HG03457 (cell line): Measurements from ENCODE around the gene FMO3.

Experiments used
- ATAC-seq: cut with Tn5 transposase; IDR thresholded peaks from one replicate; pipeline ENCODE4 v1.9.1; 2021; ENCODE audit warnings: moderate number of reproducible peaks; ENCODE audit not compliant: unreplicated experiment

Gene FMO3

DNA sequence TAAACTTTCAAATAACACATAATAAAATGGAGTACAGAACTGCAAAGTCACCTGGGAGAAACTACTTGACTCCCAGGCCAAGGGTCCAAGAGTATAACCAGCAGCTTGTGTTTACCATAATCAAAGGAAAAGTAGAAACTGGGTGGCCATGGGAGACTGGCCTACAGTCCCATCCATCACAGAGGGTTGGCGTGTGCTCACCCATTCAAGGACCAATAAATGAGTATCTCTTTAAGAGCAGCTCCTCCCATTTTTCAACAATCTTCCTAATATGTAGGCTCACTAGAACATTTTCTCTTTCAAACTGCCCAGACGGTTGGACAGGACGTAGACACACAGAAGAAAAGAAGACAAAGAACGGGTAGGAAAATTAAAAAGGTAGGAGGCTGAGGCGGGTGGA is at the start of gene FMO3:
TSS of gene FMO3 (plus strand) at position 302 of the 400 bp plus-strand sequence. CDS start 1,754 bp downstream, outside the sequence.
- ATAC-seq, result no peak

DNA sequence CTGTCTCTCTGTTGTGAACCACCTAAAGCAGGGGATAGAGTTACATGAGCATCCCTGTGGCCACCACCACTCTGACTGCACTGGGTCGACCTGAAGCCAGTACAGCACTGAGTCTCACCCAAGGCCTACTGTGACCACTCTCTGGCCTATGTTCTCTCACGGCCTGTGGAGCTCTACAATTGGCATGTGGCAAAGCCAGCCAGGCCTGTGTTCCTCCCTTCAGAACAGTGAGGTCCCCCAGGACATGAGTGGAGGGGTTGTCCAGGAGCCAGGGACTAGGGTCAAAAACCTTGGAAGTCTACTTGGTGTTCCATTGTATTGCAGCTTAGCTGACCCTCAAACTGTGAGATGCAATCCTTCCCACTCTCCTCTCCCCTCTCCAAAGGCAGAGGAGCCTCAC is 42.7 kb upstream of the FMO3 start:
- ATAC-seq, result no peak

DNA sequence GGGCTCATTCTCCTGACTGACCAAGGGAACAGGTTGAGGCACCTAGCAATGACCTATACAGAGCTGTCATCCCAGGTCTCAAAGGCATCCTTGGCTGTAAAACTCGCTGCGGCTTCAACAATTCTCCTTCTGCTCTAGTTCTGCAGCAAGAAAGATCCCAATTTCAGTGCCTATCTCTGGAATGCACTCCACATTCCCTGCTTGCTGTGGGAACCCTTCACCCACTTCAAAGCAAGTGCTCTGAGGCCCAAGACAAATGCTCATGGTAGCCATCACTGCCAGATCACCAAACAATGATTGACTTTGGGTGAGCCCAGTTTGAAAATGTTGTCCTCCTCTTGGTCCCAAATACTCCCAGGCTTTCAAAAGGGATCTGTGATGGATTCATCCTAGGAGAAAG is 37.7 kb upstream of the FMO3 start:
- ATAC-seq, result no peak

DNA sequence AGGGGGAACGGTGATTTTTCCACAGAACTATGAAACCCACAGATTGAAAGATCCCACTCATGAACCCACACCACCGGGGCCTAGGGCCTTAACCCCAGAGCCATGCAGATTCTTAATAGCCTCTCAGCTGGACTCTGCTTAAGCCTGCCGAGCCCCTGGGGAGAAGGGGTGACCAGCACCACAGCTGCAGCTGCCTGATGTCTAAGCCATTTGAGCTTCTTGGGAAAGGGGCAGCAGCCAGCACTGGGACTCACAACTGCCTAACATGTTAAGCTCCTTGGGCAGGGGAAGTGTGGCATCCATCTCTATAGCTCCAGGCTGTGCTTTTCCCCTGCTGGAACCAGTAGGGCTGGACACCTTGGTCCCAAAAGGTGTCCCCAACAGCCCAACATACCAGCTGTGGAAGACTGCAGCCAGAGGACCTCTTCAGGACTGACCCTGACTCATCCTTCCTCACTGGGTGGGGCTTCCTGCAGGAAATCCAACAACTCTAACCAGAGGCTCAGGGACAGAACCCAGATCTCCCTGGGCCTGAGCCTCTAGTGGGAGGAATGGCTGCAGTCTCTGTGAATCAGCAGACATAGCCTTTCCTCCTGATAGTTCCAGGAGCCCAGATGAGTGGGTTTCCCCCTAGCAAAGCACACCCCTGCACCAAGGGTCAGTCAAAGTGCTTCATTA is 34.6 kb upstream of the FMO3 start:
- ATAC-seq, result no peak

DNA sequence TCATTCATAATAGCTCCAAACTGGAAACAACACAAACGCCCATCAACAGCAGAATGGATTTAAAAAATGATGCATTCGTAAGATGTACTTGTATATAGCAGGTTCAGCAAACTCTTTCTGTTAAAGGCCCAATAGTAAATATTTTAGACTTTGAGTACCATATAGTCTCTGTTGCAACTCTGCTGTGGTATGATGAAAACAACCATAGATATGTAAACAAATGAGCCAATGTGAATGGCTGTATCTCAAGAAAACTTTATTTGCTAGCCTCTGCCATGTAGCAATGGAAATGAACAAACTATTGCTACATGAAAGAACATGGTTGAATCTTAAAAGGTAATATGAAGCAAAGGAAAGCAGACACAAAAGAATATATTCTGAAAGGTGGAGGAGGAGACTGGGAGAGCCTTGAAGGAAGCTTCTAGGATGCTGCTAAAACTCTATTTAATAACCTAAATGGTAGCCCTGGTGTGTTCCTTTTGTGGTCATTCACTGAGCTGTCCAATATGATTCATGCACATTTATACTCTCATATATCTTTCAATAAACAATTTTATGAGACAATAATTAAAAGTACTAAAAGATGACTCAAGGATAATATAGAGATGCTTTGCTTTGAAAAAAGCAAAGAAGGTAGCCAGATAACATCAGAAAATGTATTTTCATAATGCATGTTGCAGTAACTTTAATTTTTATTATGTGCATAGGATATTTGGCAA is 29.1 kb upstream of the FMO3 start:
- no peak for ATAC-seq

DNA sequence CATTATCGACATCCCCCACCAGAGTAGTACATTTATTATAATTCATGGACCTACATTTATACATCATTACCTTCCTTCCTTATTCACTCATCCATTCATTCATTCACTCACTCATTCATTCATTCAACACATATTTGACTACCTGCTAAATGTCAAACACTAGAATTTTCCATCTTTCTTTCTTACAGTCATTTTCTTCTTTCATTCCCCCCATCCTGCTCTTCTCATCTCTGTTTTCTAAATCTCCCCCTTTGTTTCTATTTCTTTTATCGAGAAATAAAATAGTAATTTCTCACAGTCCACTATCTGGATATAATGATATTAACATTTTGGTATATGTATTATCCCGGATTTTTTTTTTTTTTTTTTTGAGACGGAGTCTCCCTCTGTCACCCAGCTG is 27.8 kb upstream of the FMO3 start:
- ATAC-seq, result no peak

DNA sequence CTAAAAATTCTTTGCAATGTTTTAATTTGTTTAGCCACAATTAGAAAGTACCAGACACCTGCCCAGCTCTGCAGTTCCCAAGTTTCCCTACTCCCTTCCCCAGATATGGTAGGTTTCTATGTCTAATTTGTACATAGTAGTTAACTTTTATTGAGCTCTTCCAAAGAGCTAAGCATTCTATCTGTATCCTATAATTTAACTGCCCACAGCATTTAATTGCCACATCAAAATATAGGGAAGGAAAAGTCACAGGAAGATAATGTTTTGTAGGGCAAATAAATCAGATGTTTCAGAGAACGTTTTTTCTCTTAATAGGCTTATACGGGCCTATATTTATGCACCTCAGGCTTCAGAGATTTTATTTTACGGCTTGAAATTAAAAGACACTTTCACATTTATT is 15.7 kb upstream of the FMO3 start:
- ATAC-seq, result no peak

DNA sequence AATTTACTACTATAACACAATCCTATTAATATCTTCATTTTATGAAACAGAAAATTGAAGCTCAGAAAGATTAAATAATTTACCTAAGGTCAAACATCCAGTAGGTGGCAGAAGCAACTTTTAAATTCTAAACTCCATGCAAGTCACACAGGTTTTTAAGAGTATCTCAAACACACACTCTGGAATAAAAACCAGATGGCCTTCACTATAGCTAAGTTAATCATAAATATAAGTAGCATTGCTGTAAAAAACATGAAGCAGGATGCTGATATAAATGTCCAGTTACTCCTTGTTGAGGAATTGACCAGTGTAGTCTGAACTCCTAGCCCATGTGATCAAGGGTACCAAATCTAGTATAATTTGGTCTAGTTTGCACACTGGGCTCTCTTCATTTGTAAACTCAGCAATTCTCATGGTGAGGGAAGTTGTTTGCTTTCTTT is 9.4 kb upstream of the FMO3 start:
- ATAC-seq, result no peak

DNA sequence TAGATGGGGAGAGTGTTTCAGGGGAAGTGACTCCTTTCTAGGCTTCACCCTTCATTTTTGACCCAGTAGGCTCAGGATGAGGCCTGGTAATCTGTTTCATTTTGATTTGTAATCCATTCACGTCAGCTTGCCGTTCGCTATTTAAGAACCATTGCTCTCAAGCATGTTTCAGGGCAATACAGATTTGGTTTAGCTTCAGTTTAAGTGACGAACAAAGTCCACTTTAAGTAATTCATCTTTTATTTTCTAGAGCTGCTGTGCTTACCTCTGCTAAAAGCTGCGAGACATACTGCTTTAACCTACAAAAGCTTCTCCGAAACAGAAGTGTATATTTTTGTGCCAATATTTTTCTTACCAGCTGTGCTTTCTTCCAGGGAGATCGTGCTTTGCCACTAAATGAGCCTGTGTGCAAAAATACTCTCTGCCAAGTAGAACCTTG is 8.9 kb upstream of the FMO3 start:
- no peak for ATAC-seq

DNA sequence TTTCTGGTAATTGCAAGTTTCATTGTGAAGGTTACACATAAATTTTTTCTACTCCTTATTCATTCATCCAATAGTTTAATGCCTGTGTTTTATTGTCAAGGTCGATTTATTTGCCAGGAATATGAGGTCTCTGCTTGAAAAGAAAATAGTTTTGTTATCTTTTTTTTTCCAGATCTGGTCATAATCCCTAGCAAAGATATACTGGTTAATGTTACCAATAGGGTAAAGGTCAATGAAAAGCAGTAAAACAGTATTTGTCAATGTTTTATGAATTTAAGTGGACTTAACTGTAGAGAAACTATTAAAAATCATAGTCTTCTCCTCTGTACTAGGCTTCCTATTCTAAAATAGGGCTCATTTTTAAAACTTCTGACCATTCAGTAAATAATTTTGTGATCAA is 8.1 kb upstream of the FMO3 start:
- ATAC-seq, result no peak

DNA sequence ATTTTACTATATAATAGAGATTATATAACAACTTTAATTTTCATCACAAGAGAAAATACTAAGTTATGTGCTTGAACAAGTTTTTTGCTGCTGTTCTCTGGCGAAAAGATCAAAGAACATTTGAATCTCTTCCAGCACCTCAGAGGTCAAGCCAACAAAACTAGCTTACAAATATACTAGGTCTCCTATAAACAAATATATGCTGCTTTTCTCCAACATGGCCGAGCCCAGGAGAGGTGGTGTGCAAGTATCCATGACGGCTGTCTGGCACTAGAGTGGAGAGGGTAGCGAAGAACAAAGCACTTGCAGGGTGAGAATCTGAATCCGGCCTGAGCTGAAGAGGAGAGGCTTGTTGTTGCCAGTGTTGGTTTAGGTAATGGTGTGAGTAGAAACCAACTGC is 7.5 kb upstream of the FMO3 start:
- ATAC-seq, result no peak

DNA sequence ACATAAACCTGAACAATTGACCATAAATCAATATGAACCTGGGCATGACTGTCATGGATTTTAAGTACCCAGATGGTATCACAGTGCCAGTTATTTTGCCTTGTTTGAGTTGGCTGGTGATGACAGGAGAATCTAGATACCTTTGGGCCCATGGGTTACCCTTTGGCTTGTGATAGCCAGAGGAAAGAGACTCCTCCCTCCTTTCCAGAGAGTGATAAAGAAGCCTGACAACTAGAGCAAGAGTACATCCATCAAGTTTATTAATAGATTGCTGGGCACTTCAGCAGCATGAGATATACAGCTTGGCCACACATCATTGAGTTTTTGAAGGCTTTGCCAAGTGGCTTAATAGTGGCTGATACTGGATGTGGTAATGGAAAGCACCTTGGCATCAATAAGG is 6.6 kb upstream of the FMO3 start:
- no peak for ATAC-seq

DNA sequence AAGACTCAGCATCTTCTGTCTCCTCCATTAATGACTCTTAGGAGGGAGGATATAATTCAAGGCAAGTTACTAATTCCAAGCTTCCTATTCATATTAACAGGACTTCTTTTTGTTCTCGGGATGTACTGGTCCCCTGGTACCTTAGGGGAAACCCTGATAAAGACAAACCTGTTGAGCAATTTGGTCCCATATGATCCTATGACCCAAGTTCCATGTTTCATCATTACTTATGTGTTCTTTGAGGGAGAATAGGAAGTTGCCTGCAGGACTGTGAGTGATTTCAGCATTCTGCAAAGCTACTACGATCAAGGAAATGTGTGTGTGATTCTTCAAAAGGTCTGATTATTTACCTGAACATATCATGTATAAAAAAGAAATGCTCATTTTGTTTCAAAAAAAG is 5.8 kb upstream of the FMO3 start:
- ATAC-seq, result no peak

DNA sequence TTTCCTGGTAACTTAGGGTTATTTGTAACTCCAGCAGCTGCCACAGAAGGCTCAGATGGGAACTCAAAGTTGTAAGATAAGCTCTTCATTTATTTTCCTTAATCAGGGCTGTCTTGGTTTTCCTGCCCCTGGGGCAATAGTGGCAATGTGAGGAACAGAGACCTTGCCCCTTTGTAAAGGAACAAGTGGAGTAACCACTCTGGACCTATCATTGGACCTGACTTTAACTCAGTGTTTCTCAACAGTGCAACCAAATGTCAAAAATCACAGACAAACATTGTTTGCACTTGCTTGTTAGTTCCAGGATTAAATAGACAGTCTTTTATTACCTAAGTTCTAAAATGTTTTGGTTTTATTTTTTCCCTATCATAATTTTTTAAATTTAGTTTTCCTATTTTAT is 2.8 kb upstream of the FMO3 start:
- no peak for ATAC-seq

DNA sequence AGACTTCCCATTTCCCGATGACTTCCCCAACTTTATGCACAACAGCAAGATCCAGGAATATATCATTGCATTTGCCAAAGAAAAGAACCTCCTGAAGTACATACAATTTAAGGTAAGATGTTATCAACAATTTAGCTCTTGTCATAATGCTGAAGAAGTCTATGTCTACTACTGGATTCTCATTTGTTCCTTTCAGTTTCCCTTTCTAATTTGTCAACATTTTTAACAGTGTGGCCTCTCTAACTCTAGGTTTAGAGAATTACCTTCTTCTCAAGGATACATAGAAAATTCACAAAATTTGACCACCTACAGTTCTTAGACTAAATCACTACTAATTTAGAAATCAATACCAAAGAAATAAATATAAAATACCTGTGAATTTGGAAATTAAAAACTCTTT is 13.2 kb downstream of the FMO3 start:
- ATAC-seq, result no peak

DNA sequence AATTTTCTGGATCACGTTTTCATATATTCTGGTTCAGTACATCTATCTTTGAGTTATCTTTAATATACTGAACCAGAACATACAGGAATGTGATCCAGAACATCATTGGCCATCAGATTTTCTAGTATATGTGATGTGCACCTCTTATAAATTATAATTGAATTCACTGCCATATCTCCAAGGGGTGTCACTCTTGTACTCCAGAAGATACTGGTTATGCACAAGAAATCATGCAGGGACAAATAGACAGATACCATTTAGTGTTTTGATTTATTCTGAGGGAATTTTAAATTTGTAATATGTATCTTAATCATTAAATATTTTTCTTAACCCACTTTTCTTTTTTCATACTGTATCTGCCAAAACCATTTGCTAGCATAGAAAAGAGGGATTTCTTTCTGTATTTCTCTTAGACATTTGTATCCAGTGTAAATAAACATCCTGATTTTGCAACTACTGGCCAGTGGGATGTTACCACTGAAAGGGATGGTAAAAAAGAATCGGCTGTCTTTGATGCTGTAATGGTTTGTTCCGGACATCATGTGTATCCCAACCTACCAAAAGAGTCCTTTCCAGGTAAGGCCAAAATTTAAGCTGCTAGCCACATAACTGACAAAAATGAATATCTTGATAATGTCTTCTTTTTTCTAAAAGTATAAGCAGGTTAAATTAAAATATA is 16.7 kb downstream of the FMO3 start:
- ATAC-seq, result no peak

DNA sequence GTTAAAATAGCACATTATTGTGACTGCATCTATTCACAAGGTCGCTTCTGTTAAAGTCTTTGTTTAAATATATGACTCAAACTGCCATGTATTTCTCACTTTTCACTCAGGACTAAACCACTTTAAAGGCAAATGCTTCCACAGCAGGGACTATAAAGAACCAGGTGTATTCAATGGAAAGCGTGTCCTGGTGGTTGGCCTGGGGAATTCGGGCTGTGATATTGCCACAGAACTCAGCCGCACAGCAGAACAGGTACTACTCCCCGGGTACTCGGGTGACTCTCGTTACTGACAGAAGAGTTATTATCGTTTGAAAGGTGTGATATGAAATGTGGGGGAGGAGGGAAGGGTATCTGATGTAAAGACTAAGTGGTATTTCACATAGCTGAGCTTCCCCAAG is 17.3 kb downstream of the FMO3 start:
- no peak for ATAC-seq

DNA sequence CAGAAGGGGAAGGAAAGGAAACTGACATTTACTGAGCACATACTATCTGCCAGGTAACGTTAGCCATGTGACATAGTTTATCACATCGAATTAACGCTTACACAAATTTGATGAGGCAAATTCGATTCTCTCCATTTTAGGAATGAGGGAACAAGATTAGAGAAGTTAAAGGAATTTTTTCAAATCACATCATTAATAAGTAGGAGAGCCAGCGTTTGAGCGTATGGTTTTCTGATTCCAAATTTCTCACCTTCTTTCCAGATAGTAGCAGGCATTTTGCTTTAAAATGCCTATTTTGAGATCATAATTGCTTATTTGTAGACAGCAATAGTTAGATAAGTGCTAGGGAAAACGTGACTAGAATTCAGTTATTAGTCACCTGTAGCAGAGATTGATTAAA is 19.3 kb downstream of the FMO3 start:
- no peak for ATAC-seq

DNA sequence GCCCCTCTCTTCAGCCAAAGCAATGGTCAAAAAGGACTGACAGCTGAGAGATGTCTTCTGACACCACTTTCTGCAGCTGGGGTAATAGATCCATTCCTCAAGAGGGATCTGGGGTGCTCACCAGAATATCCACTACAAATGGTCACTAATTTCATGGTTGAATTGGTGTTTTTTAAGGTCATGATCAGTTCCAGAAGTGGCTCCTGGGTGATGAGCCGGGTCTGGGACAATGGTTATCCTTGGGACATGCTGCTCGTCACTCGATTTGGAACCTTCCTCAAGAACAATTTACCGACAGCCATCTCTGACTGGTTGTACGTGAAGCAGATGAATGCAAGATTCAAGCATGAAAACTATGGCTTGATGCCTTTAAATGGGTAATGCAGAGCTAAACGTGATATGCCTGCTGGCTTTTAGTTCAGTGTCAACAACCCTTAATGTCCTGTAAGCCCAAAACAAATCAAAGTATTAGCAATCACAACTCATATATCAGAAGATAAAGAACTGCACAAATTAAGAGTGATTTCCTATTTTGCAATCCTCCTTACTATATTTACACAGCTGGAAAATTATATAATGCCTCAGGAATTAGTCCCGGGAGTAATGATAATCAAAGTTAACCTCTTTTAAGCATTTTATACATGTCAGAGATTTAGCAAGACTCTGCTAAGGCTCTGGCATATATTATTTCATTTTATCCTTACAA is 20.1 kb downstream of the FMO3 start:
- ATAC-seq, result no peak

DNA sequence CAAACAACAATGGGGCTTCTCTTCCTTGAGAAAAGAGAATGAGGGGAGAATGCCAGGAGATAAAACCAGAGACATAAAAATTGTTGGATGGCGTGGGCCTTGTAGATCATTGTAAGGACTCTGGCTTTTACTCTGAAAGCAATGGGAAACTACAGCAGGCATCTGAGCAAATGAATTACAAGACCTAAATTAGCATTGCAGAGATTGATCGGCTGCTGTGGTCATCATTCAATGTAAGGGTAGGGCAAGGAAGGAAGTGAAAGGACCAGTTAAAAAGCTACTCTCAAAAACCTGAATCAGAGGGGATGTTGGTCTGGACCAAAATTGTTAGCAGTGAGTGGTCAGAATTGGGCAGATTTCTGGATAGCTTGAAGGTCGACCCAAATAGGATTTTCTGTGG is 21.4 kb downstream of the FMO3 start:
- no peak for ATAC-seq

DNA sequence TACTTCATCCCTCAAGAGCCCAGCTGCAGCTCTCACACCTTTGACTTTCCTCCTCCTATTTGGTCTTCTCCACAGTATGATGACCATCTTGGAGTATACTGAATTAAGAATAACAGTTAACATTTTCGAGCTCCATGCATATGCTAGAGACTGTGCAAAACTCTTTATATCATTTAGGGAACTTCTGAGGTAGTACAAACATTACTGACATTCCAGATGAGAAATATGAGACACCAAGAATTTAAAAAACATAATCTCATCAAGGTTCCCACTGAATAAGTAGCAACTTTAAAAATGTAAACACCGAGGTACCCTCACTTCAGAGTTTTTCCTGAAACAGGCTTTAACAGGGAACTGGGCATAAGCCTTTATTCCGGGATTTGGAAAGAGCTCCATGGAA is 22.7 kb downstream of the FMO3 start:
- ATAC-seq, result no peak
